Astrocyte of the hippocampus (primary cell): Measurements from ENCODE around the gene GRIN1.
"Not testable (repeated sequence)": the region's sequence is repeated elsewhere in the genome, so short reads cannot be mapped to it uniquely, and the experiment has no call there.

ENCODE experiments used
- DNase-seq: peaks from one replicate; pipeline ENCODE4 v3.0.0; 2011; ENCODE audit warnings: low read depth, low spot score

The GRIN1 gene

DNA sequence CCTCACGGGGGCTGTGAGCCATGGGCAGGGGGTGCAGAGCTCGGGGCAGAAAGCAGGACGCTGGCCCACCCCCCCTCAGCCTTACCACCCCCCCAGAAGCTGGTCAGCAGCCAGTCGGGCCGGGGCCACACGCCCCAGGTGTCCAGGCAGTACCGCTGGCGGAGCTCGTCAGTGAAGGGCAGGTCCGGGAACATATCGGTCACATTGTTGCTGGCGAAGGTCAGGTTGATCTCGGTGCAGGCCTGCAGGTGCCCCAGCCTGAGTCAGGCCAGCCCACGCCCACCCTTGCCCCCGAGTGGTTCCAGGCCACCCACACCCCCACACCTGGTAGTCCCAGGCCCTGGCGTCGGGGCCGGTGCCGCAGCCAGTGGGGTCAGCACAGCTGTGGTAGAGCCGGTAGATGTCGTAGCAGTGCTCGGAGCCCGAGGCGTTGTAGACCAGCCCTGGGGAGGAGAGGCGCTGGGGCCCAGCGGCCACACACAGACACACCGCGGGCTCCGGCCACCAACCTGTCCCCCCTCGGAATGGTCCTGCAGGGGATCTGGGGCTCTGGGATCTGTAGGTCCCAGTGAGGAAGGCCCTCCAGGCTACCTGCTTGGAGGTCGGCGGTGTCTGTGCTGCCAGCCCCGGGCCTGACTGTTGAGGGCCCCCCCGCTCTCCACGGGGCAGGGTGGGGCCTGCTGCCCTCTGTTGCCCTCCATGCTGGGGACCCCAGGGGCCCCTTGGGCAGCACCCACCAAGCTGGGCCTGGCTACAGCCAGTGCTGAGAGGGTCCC is 27.0 kb upstream of the GRIN1 start:
- no peak for DNase-seq

- no peak for DNase-seq
Measured at GRCh38 chr9:137112564-137113384, 26.2 kb upstream of the GRIN1 start.

- DNase-seq = no peak
Measured at GRCh38 chr9:137113385-137114159, 25.4 kb upstream of the GRIN1 start.

GRCh38 chr9:137114220-137114612 is 24.7 kb upstream of the GRIN1 start:
- DNase-seq = no peak

DNA sequence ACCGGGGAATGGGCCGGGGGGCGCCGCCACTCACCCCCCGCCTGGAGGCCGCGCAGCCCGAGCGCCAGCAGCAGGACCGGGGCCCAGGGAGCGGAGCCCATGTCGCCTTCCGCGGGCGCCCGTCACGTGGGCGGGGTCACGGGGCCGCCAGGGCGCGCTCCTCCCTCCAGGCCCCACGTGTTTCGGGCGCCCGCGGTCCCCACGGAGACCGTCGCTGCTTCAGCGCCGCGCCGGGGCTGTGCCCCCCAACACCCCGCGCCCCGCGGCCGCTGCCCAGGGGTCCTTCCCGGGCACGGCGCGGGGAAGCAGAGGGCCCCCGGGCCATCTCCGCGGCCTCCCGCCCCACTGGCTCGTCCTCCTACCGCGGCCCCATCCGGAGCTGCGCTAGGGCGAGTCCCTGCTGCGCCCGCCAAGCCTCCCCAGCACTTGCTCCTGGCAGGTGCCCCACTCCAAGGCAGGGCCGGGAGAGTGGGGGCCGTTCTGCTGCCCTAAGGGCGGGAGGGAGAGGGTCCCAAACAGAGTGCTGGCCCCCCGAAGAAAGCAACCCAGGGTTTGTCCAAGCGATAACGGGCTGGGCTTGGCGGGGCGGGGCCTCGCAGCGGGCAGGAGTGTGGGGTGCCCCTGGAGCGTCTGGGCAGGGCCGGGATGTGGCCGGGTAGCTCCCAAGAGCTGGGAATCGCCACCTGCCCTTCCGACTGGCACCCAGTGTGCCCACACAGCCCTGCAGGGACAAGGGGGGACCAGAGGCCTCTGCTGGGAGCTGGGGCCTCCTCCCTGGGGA is 24.2 kb upstream of the GRIN1 start, which contains the start of gene DPP7:
TSS of gene DPP7 (minus strand) at position 121 of the 781 bp plus-strand sequence. CDS start at position 101, 20 bp downstream.
- peak; percentile 69 for DNase-seq

DNA sequence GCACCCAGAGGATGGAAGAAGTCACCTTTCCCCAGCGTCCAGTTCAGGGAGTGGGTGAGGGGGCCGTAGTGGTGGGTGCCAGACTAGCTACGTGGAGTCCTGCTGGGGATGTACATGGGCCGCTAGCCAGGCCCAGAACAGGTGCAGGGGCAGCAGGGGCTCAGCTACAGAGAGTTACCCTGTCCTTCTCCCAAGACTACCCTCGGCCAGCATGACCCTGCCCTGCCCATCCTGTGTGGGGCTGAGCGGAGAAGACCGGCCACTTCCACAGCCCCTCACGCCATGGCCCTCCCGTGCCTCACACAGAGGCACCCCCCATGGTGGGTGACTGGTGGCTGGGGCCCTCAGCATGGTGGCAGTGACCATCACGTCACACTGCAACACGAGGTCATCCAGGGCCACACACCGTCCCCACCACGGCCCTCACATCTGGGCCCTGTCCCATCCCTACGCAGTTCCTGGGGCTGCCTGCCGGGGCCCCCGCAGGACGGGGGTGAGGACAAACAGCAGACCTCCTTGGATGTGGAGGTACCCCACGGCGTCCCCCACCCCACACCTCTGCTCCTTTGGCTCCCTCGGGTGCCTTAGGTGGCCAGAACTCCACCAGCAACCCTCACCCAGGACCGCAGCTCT is 23.4 kb upstream of the GRIN1 start:
- no peak for DNase-seq

DNA sequence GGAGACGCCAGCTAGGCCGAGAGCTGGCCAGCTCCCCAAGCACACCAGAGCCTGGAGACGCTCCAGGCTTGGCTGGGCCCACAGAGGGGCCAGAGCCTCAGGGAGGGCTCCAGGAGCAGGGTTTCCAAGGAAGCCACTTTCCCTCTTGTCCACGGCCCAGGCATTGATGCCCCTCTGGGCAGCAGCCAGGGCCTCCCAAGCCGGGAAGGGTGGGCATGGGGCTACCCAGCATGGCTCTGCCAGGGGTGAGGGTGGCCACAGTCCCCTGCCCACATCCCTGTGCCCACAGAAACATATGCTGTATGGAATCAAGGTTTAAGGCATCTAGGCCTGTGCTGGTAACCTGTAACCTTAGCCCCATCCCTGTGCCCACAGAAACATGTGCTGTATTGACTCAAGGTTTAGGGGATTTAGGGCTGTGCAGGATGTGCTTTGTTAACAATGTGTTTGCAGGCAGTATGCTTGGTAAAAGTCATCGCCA is 22.9 kb upstream of the GRIN1 start:
- peak; percentile 24 for DNase-seq

DNA sequence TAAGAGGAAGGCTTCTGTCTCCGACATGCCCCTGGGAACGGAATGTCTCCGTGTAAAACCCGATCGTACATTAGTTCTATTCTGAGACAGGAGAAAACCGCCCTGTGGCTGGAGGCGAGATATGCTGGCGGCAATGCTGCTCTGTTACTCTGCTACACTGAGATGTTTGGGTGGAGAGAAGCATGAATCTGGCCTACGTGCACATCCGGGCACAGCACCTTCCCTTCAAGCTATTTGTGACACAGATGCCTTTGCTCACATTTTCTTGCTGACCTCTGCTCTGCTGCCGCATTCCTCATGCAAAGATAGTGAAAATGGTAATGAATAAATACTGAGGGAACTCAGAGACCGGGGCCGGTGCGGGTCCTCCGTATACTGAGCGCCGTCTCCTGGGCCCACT is 22.2 kb upstream of the GRIN1 start:
- no peak for DNase-seq

DNA sequence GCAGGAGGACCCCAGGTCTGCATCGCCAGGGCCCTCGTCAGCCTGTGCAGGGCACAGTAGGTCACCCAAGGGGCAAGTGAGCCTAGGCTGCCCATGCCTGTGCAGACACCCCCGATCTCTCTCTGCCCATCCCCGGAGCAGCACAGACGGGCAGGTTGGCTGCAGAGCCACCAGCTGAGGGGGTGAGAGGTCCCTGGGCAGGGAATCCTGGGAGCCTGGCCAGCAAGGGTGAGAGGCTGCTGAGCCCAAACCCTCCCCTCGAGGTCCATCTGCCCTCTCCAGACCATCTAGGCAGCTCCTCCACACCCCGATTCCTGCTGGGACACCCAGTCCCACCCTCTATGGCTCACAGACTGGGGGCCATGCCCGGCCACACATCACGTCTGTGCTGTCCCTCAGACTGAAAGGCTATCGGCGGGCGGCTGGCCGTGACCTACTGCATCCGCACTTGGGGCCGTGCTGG is 21.7 kb upstream of the GRIN1 start:
- no peak for DNase-seq

GRCh38 chr9:137118092-137118603 is 20.8 kb upstream of the GRIN1 start:
- not testable (repeated sequence) for DNase-seq

DNA sequence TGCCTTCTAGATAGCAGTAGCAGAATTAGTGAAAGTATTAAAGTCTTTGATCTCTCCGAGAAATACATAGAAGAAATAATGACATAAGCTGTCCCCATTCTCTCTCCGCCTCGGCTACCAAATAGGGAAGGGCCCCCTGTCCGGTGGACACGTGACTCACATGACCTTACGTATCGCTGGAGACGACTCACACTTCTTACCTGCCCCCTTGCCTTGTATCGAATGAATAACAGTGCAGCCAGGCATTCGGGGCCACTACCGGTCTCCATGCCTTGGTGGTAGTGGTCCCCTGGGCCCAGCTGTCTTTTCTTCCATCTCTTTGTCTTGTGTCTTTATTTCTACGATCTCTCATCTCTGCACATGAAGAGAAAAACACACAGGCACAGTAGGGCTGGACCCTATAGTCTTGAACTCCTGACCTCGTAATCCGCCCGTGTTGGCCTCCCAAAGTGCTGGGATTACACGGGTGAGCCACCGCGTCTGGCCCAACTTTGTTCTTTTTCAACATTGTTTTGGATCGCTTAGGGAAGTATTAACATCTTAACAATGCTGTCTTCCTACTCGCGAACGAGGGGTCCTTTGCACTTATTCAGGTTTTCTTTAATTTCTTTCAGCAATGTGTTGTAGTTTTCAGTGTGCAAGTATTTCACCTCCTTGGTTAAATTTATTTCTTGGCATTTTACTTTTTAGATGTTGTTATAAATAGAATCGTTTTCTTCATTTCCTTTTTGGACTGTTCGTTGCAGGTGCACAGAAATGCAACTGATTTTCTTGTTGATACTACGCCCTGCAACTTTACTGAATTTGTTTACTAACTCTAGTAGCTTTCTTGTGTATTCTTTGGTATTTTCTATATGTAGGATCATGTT is 16.8 kb upstream of the GRIN1 start:
- DNase-seq = not testable (repeated sequence)

DNA sequence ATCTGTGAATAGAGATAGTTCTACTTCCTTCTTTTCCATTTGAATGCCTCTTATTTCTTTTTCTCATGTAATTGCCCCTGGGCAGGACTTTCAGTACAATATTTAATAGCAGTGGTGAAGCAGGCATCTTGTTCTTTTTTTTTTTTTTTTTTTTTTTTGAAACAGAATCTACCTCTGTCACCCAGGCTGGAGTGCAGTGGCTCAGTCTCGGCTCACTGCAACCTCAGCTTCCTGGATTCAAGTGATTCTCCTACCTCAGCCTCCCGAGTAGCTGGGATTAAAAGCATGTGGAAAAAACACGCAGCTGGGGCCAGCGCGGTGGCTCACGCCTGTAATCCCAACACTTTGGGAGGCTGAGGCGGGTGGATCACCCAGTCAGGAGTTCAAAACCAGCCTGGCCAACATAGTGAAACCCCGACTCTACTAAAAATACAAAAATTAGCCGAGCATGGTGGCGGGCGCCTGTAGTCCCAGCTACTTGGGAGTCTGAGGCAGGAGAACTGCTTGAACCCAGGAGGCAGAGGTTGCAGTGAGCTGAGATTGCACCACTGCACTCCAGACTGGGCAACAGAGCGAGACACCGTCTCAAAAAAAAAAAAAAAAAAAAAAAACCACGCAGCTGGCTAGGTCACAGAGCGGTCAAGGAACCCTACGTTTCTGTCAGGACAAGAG is 16.0 kb upstream of the GRIN1 start:
- DNase-seq = not testable (repeated sequence)

DNA sequence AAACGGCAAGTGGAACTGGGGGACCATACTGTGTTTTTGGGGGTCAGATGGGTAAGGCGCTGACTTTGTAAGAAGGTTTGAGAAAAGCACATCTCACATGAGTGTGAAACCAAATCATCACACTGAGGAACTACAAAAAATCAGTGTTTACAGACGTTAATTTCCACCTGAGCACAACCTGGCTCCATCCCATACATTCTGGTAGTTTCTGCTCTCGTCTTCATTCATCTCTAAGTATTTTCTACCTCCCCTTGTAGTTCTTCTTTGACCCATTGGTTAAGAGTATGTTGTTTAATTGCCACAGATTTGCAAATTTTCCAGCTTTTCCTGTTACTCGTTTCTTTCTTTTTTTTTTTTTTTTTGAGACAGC is 15.5 kb upstream of the GRIN1 start:
- DNase-seq = no peak

GRCh38 chr9:137123952-137124462 is 14.9 kb upstream of the GRIN1 start:
- DNase-seq = not testable (repeated sequence)

DNA sequence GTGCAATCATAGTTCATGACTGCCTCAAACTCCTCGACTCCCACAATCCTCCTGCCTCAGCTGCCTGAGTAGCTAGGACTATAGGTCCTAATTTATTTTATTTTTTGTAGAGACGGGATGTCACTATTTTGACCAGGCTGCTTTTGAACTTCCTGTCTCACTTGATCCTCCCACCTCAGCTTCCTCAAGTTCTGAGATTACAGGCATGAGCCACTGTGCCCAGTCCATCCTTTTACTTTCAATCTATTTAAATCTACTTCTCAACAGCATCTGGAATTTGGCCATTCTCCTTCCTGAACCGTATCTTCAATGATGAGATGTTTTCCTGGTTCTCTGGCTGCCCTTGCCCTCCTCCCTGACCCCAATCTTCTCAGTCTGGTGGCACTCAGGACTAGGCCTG is 12.2 kb upstream of the GRIN1 start:
- DNase-seq = no peak

- DNase-seq = no peak
Measured at GRCh38 chr9:137127301-137128157, 11.4 kb upstream of the GRIN1 start.

DNA sequence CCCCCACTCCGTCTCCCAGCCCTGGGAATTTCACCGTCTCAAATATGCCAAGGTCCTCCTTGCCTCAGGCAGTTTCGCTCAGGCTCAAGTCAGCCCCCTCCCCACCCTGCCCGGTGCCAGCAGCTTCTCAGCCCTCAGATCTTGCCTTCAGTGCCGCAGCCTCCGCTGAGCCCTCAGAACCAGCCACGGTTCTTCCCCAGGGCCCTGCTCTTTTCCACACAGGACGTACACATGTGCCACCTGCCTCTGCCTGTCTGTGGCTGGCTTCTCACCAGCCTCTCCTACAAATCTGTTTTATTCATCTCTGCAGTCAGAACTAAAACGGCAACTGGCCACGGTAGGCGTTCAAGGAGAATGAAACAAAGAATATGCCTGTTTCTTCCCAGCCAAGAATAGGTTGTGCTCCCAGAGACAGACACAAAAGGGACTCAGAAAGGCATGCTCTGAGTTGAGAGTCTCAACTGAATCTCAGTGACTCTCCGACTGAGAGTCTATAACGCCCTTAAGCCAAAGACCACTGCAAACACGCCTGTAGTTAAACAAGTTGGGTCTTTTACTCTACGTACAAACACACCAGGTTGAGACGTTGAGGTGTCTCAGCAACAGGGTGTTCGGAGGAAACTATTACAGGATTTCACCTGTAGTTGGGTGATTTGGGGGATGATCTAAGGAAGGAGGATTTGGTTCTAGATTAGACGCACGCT is 10.6 kb upstream of the GRIN1 start:
- DNase-seq = no peak
